VCaP (cell line): ENCODE results near the gene RNF222.

Source experiments
- H3K27ac ChIP-seq: fragments of 450-650 bp; 2 replicates; pipeline ENCODE4 v1.5.1; 2017
- TF ChIP-seq, protein P1 (sequence below): fragments of 450-650 bp; conservative IDR thresholded peaks from 2 replicates; pipeline ENCODE4 v1.5.1; 2017; ENCODE audit warnings: mild to moderate bottlenecking, moderate library complexity

Gene RNF222

DNA sequence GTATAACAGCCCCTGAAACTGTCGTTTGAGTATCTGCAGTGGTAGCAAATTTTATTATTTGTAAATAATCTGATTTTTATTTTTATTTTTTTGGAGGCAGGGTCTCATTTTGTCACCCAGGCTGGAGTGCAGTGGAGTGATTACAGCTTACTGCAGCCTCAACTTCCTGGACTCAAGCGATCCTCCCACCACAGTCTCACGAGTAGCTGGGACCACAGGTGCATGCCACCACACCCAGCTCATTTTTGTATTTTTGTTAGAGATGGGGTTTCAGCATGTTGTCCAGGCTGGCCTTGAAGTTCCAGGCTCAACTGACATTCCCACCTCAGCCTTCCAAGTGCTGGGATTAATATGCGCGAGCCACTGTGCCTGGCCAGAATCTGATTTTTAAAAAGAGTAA lies 40.8 kb upstream of the RNF222 start:
- TF ChIP-seq, protein P1, sequence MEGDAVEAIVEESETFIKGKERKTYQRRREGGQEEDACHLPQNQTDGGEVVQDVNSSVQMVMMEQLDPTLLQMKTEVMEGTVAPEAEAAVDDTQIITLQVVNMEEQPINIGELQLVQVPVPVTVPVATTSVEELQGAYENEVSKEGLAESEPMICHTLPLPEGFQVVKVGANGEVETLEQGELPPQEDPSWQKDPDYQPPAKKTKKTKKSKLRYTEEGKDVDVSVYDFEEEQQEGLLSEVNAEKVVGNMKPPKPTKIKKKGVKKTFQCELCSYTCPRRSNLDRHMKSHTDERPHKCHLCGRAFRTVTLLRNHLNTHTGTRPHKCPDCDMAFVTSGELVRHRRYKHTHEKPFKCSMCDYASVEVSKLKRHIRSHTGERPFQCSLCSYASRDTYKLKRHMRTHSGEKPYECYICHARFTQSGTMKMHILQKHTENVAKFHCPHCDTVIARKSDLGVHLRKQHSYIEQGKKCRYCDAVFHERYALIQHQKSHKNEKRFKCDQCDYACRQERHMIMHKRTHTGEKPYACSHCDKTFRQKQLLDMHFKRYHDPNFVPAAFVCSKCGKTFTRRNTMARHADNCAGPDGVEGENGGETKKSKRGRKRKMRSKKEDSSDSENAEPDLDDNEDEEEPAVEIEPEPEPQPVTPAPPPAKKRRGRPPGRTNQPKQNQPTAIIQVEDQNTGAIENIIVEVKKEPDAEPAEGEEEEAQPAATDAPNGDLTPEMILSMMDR, result no peak
- H3K27ac ChIP-seq, result no peak overlapping the region

DNA sequence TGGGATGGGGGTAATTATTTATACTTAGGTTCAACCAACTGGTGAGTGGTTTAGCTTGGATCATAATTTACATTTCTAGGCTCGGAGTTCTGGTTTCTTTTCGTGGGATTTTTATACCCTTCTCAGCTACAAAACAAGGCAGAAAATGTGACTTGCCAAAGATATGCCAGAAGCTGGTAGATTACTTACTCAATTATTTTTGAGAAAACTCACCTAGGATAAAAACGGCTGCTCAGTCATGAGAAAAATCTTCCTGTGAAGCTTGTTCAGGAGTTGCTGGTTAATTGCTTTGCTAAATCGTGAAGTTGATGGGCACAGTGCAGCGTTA lies 39.2 kb upstream of the RNF222 start:
- peak overlapping the region; percentile 92 for H3K27ac ChIP-seq
- TF ChIP-seq, protein P1, result no peak

DNA sequence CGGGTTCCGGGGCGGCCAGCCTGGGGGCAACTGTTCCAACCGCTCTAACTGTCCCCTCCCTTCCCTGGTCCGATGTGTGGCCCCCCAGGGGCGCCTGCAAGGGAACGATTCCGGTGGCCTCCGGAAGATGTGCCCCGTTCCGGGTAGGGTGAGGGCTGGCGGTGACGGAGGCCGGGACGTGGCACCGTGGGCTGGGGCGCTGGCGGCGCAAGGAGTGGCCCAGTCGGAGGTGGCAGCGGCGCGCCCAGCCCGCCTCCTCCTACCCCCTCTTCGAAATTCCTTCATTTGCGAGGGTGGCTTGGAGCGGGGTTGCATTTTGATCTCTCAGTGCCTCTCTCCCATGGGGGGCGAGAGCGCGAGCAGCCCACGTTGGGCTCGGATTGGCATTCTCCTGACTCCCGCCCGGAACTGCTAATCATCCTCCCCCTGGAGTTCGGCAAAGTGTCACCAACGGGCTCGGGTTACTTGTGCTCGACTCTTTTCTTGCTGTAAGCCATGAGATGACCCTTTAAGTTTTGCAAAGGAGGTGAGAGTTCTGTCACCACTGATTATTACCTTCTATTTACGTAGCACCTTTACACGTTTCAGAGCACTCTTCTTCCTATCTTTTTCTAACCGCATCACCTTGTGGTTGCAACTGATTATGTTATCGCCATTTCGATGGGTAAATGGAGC lies 38.7 kb upstream of the RNF222 start:
- H3K27ac ChIP-seq, result peak overlapping the region; percentile 92
- TF ChIP-seq, protein P1, result no peak

DNA sequence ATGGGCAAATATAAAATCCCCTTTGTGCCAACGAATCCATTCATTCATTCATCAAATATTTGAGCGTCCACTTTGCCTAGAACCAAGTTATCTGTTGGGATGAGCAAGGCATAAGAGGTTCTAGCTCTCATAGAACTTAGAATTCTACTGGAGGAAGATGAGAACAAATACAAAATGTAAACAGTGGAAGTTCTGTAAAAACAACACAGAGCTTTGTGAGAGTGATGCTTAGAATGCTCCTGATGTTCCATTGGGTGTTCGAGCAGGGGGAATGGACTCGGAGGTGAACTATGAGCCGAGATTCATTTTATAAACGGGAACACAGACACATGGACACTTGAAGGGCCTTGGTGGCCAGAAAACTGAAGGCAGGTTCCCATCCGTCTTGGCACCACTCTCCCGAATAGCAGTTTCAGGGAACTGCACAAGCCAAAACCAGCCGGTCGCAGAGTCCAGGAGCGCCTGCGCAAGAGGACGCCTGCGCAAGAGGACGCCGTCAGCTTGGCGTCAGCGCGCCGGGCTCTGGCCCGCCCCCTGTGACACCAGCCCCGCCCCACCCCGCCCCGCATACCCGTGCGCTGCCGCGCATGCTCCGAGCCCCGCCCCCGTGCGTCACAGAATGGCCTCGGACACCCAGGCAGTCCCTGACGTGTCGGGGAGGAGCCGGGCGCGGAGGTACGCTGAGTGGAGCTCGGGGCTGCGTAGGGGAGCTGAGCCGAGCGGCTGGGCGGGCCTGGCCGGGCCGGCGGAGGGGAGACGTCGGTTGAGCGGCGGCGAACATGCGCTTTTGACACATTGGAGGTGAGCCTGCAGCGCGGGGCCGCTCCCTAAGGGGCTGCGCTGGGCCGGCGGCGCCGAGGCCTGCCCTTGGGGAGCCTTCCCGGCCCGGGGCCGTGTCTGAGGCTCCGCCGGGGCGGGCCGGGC lies 37.9 kb upstream of the RNF222 start, which contains the start of gene NDEL1:
Gene NDEL1, plus strand, starts transcription at position 640 of the 924 bp plus-strand sequence. CDS start 8,388 bp downstream, outside the sequence.
- peak within 1 kb of the TSS; percentile 92 for H3K27ac ChIP-seq
- TF ChIP-seq, protein P1, result no peak

DNA sequence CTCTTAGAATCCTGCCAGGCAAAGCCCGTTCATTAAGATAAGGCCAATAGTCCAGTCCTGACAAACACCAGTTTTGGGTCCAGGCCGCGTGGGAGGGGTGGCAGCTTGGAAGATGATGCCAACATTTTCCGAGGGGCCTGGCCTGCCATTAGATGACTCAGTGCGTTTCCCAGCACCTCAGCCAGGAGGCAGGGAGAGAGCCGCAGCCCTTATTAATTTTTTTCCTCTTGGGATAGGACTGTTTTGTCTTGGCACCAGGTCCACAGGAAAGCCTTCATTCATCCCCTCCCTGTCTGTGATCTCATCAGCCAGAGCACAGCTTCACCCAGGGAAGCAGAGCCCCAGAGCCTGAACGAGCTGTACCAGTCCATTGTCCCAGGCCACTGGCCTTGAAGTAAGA lies 33.3 kb upstream of the RNF222 start:
- no peak overlapping the region for H3K27ac ChIP-seq
- TF ChIP-seq, protein P1, result no peak

DNA sequence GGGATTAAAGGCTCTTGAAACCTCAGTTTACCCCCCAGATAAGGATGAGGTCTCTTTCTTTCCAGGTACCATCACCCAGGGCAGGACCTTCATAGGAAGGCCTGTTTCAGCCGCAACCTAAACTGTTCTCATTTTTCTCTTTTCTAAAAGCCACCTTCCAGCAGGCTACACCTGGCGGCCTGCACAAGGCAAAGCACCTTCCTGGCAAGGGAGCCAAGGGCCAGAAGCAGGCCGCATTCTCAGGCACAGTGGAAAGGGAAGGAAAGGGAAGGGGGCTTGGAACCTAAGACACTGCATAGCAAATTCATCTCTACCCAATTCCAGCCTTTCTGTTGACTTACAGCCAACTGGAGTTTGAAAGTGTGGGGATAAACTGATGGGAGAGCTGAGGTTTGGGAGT lies 29.2 kb upstream of the RNF222 start:
- H3K27ac ChIP-seq, result no peak overlapping the region
- TF ChIP-seq, protein P1, result no peak

DNA sequence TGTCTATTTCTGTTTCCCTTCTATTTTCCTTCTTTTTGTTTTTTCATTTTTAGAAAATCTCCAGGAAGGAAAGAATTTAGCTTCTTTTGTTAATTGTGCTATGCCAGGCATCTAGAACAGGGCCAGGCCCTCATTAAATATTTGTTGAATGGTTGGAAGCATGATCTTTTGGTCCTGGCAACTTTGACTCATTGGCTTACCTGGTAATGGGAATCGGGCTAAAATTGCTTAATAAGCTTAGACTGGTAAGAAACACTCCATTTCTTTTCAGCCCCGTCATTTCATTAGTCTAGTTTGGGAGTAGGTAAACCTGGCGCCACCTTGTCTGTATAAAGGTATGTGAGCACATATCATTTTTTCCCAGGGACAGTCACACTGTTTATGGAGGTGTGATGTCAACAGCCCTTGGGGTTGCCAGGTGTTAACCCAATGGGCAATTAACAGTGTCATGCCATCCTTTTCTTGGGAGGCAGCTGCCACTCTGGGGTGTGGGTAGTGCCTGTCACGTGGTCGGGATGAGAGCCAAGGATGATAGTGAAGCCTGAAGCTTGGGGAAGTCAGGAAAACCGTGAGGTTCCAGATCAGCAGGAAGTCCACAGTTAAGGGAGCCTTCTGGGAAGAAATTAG lies 28.6 kb upstream of the RNF222 start:
- TF ChIP-seq, protein P1, result no peak
- no peak overlapping the region for H3K27ac ChIP-seq
